Erythroblast (primary cell): ENCODE results near the gene MIB1.

Experiments
- GATA1 ChIP-seq: IDR thresholded peaks from 2 replicates; pipeline ENCODE4 v1.6.1; 2011; ENCODE audit warnings: low read depth, mild to moderate bottlenecking, control low read depth, low read length, moderate library complexity
- POLR2A ChIP-seq: IDR thresholded peaks from 2 replicates; pipeline ENCODE4 v1.6.1; 2011; ENCODE audit warnings: mild to moderate bottlenecking, low read length

DNA sequence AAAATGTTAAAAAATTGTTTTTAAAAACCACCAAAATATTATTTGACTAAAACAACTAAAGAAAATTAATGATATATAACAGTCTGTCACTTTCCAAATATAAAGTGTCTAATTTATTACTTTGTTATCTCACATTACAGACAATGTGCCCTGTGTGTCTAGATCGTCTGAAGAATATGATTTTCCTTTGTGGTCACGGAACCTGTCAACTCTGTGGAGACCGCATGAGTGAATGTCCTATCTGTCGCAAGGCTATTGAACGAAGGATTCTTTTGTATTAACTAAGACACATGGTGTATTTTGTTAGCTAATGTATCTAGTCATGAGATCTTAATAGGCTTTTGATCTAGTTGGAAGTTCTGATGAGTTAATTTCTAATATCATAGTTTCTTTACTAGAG is 123.8 kb downstream of the MIB1 start:
- TF ChIP-seq POLR2A, result no peak
- no peak for TF ChIP-seq GATA1
